ENCODE data around the gene CCND2. TPM values are rescaled to one million over a fixed set of nuclear protein-coding genes. Genes with fewer than 3 reads are reported as not detected.

The CCND2 gene
- total RNA-seq, 1 experiment from 2014 or later = not detected

- CTCF ChIA-PET = no interaction called here
Observed at GRCh38 chr12:4225571-4225970, 48.0 kb upstream of the CCND2 start.

GRCh38 chr12:4227046-4227445, 46.5 kb upstream of the CCND2 start:
- intact Hi-C loops (cut with micrococcal nuclease) = no loop called here
- H4K20me1 ChIP-seq (ENCODE audit: low read length) = no peaks in the 10 kb centered on the region
- no TSS peak for BruUV-seq (replicated peaks)
- no peak overlapping the region for H3K27ac ChIP-seq (ENCODE audit: low read length)
- DNase-seq (no peak), ATAC-seq (no peak)
- H3K9ac ChIP-seq (ENCODE audit: low read length) = no peak overlapping the region
- no peaks in the 10 kb centered on the region for H3F3A ChIP-seq (ENCODE audit: low read length, unreplicated experiment)
- CTCF ChIA-PET = no interaction called here
- no peaks in the 10 kb centered on the region for H3K9me3 ChIP-seq (ENCODE audit: low read length)
- no peak overlapping the region for H3K4me2 ChIP-seq (ENCODE audit: low read length)
- peaks cover 43% of the 10 kb centered on the region for H3K27me3 ChIP-seq (ENCODE audit: low read length)
- POLR2A ChIA-PET (ENCODE audit: unreplicated experiment) = no interaction called here
- no peak overlapping the region for H2AFZ ChIP-seq (ENCODE audit: low read length)
- no peaks in the 10 kb centered on the region for H3K79me2 ChIP-seq (ENCODE audit: low read length)
- TF ChIP-seq CTCF (conservative IDR thresholded peaks at IDR 0.05; ENCODE audit: low read depth, low read length) (no peak), EZH2 (IDR thresholded peaks at IDR 0.05; ENCODE audit: low read length, unreplicated experiment) (no peak), EZH2phosphoT487 (IDR thresholded peaks at IDR 0.05; ENCODE audit: borderline replicate concordance, low read length) (no peak)
- no peaks in the 10 kb centered on the region for H3K4me1 ChIP-seq (ENCODE audit: insufficient read depth, low read length)
- no peaks in the 10 kb centered on the region for H3K9me2 ChIP-seq (replicated peaks; ENCODE audit: low read length)
- no peaks in the 10 kb centered on the region for H3K36me3 ChIP-seq (ENCODE audit: low read depth, low read length)
- H3K4me3 ChIP-seq (ENCODE audit: low read length) = no peak overlapping the region

More at GRCh38 chr12:4225571-4225970, 48.0 kb upstream of the CCND2 start:
- intact Hi-C loops (cut with micrococcal nuclease) = no loop called here
- no TSS peak for BruUV-seq (replicated peaks)
- Histone ChIP-seq H3K27ac (ENCODE audit: low read length) (no peak overlapping the region), H3K9me2 (replicated peaks; ENCODE audit: low read length) (no peaks in the 10 kb centered on the region), H3K4me1 (ENCODE audit: insufficient read depth, low read length) (no peaks in the 10 kb centered on the region), H3K27me3 (ENCODE audit: low read length) (peaks cover 36% of the 10 kb centered on the region), H3K36me3 (ENCODE audit: low read depth, low read length) (no peaks in the 10 kb centered on the region), H3F3A (ENCODE audit: low read length, unreplicated experiment) (no peaks in the 10 kb centered on the region), H3K4me2 (ENCODE audit: low read length) (no peak overlapping the region), H3K4me3 (ENCODE audit: low read length) (no peak overlapping the region), H3K9me3 (ENCODE audit: low read length) (no peaks in the 10 kb centered on the region), H4K20me1 (ENCODE audit: low read length) (no peaks in the 10 kb centered on the region), H3K9ac (ENCODE audit: low read length) (no peak overlapping the region), H2AFZ (ENCODE audit: low read length) (no peak overlapping the region), H3K79me2 (ENCODE audit: low read length) (no peaks in the 10 kb centered on the region)
- TF ChIP-seq EZH2phosphoT487 (IDR thresholded peaks at IDR 0.05; ENCODE audit: borderline replicate concordance, low read length) (no peak), CTCF (conservative IDR thresholded peaks at IDR 0.05; ENCODE audit: low read depth, low read length) (no peak), EZH2 (IDR thresholded peaks at IDR 0.05; ENCODE audit: low read length, unreplicated experiment) (no peak)
- no peak for ATAC-seq
- POLR2A ChIA-PET (ENCODE audit: unreplicated experiment) = no interaction called here
- no peak for DNase-seq

- no peak overlapping the region for H3K27ac ChIP-seq (ENCODE audit: low read length)
- ChIA-PET CTCF (no interaction called here), POLR2A (ENCODE audit: unreplicated experiment) (no interaction called here)
- TF ChIP-seq EZH2phosphoT487 (IDR thresholded peaks at IDR 0.05; ENCODE audit: borderline replicate concordance, low read length) (no peak), CTCF (conservative IDR thresholded peaks at IDR 0.05; ENCODE audit: low read depth, low read length) (no peak), EZH2 (IDR thresholded peaks at IDR 0.05; ENCODE audit: low read length, unreplicated experiment) (no peak)
- peaks cover 53% of the 10 kb centered on the region for H3K27me3 ChIP-seq (ENCODE audit: low read length)
- H3K9me3 ChIP-seq (ENCODE audit: low read length) = no peaks in the 10 kb centered on the region
- no peaks in the 10 kb centered on the region for H3K4me1 ChIP-seq (ENCODE audit: insufficient read depth, low read length)
- no peaks in the 10 kb centered on the region for H4K20me1 ChIP-seq (ENCODE audit: low read length)
- no peak for ATAC-seq
- no peaks in the 10 kb centered on the region for H3K9me2 ChIP-seq (replicated peaks; ENCODE audit: low read length)
- H3K9ac ChIP-seq (ENCODE audit: low read length) = no peak overlapping the region
- no TSS peak for BruUV-seq (replicated peaks)
- H3F3A ChIP-seq (ENCODE audit: low read length, unreplicated experiment) = no peaks in the 10 kb centered on the region
- H3K4me3 ChIP-seq (ENCODE audit: low read length) = no peak overlapping the region
- no peak overlapping the region for H2AFZ ChIP-seq (ENCODE audit: low read length)
- DNase-seq = no peak
- no peaks in the 10 kb centered on the region for H3K36me3 ChIP-seq (ENCODE audit: low read depth, low read length)
- no peak overlapping the region for H3K4me2 ChIP-seq (ENCODE audit: low read length)
- intact Hi-C loops (cut with micrococcal nuclease) = no loop called here
- no peaks in the 10 kb centered on the region for H3K79me2 ChIP-seq (ENCODE audit: low read length)
Observed at GRCh38 chr12:4228122-4228580, 45.4 kb upstream of the CCND2 start.
